H1 (cell line): ENCODE results near the gene THAP4.

Experiments used
- HDAC6 ChIP-seq: IDR thresholded peaks from one replicate; pipeline ENCODE4 v1.7.1; 2012; ENCODE audit warnings: low read depth, mild to moderate bottlenecking, inconsistent platforms, low read length, moderate library complexity
- SRF ChIP-seq: IDR thresholded peaks from 2 replicates; pipeline ENCODE4 v1.6.1; 2011; ENCODE audit warnings: mild to moderate bottlenecking, low read depth, low read length, moderate library complexity

DNA sequence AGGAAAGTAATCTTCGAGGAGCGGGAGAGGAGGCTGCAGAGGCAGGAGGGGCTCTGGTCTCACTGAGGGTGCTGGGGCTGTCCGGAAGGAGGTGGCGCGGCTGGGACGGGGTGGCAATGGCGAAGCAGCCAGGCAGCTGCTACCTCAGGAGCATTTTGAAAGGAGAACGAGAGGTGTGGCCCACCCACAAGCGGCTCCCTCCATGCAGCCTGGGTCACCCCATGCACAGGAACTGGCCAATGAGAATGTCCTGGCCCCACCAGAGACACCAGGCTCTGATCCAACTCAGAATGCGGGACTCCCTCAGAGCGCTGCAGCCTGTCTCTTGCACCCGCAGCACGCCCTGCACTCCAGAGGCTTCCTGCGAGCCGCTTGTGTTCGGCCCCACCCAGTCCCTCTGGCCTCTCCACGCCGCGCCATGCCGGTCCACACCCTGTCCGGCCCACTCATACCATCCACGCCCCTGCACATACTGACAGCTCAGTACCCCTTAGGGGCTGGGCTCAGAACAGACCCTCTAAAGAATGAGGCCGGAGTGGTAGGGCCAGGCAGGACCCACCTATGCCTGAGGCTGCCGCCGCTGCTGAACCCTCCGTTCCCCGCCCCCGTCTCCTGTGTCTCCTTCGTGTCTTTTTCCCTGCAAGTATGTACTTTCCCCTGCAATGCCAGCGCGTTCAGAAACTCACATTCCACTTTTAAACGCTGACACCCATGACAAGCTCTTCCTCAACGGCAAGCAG is 84.8 kb downstream of the THAP4 start:
- TF ChIP-seq HDAC6 (no peak), SRF (no peak)
